ENCODE results near the gene CWC25. TPM values are rescaled to one million over a fixed set of nuclear protein-coding genes. Genes with fewer than 3 reads are reported as not detected.
A peak's percentile ranks its signal among the peaks of the same experiment; 100 is the strongest.

Gene CWC25
- total and polyA plus RNA-seq, 2 of the 13 experiments (the other 11 are each of a cell fraction or from before 2014, with no cell fraction given) = 15.6 to 22.7 TPM

GRCh38 chr17:38798614-38799500, 26.3 kb downstream of the CWC25 start (continued):
- TF ChIP-seq ZNF296 (CRISPR knock-in tag; conservative IDR thresholded peaks at IDR 0.05) (no peak), ARID2 (CRISPR knock-in tag; IDR thresholded peaks at IDR 0.05; ENCODE audit: borderline replicate concordance) (peak; percentile 43; the same call in 1 of the 2 replicates), TBL1XR1 (IDR thresholded peaks at IDR 0.05; ENCODE audit: borderline replicate concordance, low read length, partially characterized antibody) (no peak), ZNF160 (CRISPR knock-in tag; IDR thresholded peaks at IDR 0.05) (no peak; the same call in none of the 2 replicates), KLF6 (CRISPR knock-in tag; IDR thresholded peaks at IDR 0.05) (peak; percentile 19; the same call in 1 of the 2 replicates), TCF7L2 (IDR thresholded peaks at IDR 0.05; ENCODE audit: low read depth, low read length) (no peak), SRY (CRISPR knock-in tag; IDR thresholded peaks at IDR 0.05) (peak; percentile 81), ZNF720 (CRISPR knock-in tag; IDR thresholded peaks at IDR 0.05) (no peak), ZNF142 (CRISPR knock-in tag; IDR thresholded peaks at IDR 0.05) (no peak), ZNF34 (CRISPR knock-in tag; IDR thresholded peaks at IDR 0.05; ENCODE audit: borderline replicate concordance) (0 out of 2 replicates have a peak, but pooled peaks have one; percentile 1), ZNF282 (IDR thresholded peaks at IDR 0.05; ENCODE audit: partially characterized antibody) (no peak), ZNF251 (CRISPR knock-in tag; IDR thresholded peaks at IDR 0.05) (no peak), SATB2 (CRISPR knock-in tag; IDR thresholded peaks at IDR 0.05) (no peak), ZNF556 (CRISPR knock-in tag; IDR thresholded peaks at IDR 0.05; ENCODE audit: borderline replicate concordance) (no peak), PHF5A (CRISPR knock-in tag; IDR thresholded peaks at IDR 0.05; ENCODE audit: low read depth, unreplicated experiment) (no peak), ZNF326 (CRISPR knock-in tag; IDR thresholded peaks at IDR 0.05; ENCODE audit: borderline replicate concordance) (no peak), ZNF740 (CRISPR knock-in tag; IDR thresholded peaks at IDR 0.05) (peak; percentile 86), NFE2 (CRISPR knock-in tag; IDR thresholded peaks at IDR 0.05) (no peak), HIC2 (CRISPR knock-in tag; IDR thresholded peaks at IDR 0.05; ENCODE audit: low read depth) (peak; percentile 76; the same call in 1 of the 2 replicates), ETV5 (CRISPR knock-in tag; IDR thresholded peaks at IDR 0.05; ENCODE audit: borderline replicate concordance) (no peak; the same call in none of the 2 replicates)

All from HepG2 (cell line).